HG03354 (cell line): ENCODE measurements around the gene SLC16A12.

ENCODE experiments used
- ATAC-seq: cut with Tn5 transposase; IDR thresholded peaks from one replicate; pipeline ENCODE4 v1.9.1; 2021; ENCODE audit warnings: mild to moderate bottlenecking; ENCODE audit not compliant: unreplicated experiment, poor library complexity, severe bottlenecking

SLC16A12 gene

GRCh38 chr10:89535171-89536012 lies at the start of gene SLC16A12:
SLC16A12 (minus strand) TSS chr10:89535594; CDS start chr10:89462578, 73,016 bp downstream.
- no peak for ATAC-seq

- no peak for ATAC-seq
Measured at GRCh38 chr10:89582022-89582421, 46.6 kb upstream of the SLC16A12 start.

- no peak for ATAC-seq
Measured at GRCh38 chr10:89580243-89580642, 44.8 kb upstream of the SLC16A12 start.

GRCh38 chr10:89576696-89577095 lies 41.3 kb upstream of the SLC16A12 start:
- ATAC-seq = no peak

GRCh38 chr10:89576022-89576421 lies 40.6 kb upstream of the SLC16A12 start:
- no peak for ATAC-seq

GRCh38 chr10:89575031-89575430 lies 39.6 kb upstream of the SLC16A12 start:
- no peak for ATAC-seq

GRCh38 chr10:89574368-89574767 lies 39.0 kb upstream of the SLC16A12 start:
- no peak for ATAC-seq

GRCh38 chr10:89567576-89568245 lies 32.3 kb upstream of the SLC16A12 start:
- no peak for ATAC-seq

DNA sequence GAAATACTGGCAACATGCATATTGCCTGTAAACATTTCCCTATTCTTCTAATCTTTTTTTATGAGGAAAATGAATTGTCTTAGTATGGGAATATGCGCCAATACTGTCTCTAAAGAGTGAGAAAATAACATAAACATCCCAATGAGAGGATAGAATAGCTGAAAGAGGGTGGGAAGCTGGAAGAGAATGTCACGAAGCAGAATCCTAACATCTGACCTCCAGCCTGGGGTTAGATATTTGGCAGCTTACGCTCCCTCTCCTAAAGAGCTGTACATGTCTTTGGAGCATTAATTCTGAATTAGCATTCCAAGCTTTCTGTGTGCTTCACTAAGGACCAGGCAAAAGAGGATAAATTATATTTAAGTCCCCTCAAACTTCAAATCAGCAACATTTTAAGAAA lies 31.6 kb upstream of the SLC16A12 start:
- ATAC-seq = no peak

DNA sequence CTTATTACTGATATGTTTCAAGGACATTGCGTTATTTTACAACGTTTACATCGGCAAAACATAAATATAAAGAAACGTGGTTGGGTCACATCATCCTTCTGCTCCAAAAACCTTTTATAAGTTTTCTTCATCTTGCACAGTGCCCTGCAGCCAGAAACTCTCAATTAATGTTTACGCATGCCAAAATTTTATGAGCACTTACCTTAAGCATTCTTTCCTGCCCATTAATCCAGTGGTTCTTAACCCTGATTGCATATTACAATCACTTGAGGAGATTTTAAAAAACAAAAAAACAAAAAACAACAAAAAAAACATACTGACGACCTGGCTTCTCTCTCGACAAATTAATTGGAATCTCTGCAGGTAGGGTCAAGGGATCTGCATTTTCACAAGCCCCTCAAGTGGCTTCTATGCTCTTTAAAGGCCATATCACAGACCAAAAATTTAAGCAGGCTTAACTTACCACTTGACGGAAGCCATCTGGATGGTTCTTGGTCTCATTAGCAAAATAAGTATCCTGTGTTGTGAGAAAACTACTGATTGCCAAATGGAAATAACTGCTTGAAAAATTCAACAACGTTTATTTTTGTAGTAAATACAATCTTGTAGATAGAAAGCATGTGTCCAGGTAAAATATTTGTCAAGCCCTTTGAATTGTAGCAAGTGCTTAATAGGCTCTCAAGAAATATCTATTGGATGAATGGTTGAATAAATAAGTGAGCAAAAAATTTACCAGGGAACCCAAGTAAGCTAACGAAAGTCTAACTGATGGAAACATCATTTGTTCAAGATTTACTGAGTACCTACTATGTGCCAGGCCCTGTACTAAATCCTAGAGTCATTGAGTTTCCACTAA lies 30.9 kb upstream of the SLC16A12 start:
- no peak for ATAC-seq

- ATAC-seq = no peak
Measured at GRCh38 chr10:89565180-89565579, 29.8 kb upstream of the SLC16A12 start.

DNA sequence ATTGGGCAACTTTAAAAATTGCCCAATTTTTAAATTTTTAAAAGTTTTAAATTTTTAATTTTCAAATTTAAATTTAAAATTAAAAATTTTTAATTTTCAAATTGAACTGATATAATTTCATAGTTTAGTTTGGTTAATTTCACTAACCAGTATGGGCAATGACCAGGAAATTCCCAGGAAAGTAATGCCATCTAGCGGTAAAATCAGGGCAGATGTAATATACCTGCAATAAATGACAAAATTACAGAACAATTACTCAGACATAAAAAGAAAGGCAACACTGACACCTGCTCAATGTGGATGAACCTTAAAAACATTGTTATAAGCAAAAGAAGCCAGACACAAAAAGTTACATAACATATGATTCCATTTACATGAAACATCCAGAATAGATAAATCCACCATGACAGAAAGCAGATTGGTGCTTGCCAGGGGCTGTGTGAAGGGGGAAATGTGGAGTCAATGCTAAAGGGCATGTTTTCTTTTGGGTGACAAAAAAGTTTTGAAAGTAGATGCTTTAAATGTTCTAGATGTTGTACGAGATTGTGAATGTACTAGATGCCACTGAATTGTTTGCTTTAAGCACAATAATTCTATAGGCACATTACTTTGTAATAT lies 28.6 kb upstream of the SLC16A12 start:
- no peak for ATAC-seq

- no peak for ATAC-seq
Measured at GRCh38 chr10:89563311-89563710, 27.9 kb upstream of the SLC16A12 start.

GRCh38 chr10:89556600-89556999 lies 21.2 kb upstream of the SLC16A12 start:
- ATAC-seq = no peak

DNA sequence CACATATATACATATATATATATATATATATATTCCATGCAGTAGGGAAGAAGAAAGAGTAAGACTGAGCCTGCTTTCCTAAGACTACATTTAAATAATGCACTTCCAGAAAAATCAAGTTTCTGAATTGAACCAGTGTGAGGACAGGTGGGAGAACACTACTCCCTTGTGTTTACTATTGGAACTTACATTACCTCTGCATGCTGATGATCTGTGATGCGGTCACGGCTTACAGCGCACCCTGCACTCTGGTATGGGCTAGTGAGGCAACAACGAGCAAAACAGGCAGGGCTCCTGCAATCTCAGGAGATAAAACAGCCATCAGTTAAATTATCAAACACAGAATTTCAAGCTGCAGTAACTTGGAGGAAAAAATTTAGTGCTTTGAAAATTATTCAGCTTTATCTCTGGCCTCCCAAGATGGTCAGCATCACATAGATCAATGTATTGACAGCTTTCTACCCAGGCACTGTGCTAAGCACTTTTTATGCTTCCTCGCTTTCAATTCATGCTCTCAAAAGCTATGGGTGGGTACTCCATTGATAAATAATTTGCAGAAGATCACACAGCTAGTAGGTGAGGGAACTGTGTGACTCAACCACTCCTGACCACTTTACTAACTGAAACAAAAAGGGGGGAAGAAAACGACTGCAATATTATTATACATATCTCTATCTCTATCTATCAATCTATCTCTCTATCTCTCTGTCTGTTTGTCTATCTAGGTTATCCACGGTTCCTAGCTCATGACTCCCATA lies 20.5 kb upstream of the SLC16A12 start:
- ATAC-seq = no peak

DNA sequence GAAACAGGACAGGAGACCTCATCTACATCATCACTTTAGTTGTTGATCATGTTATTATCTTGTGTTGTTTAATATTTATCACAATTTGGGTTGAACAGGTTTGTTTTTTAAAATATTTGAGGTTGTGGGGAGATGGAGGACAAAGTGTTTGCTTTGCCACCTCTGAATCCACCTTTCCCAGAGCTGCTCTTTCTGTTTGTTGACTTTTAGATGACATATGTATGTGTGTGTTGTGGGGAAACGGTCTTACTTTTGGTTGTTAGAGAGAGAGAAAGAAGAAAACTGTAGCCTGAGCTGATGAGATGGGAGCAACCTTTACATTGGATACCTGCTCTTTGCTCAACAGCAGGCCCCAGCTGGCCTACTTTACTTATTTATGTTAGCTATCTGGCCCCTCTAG lies 19.0 kb upstream of the SLC16A12 start:
- no peak for ATAC-seq

GRCh38 chr10:89553064-89553734 lies 17.8 kb upstream of the SLC16A12 start:
- no peak for ATAC-seq

- ATAC-seq = no peak
Measured at GRCh38 chr10:89552213-89552612, 16.8 kb upstream of the SLC16A12 start.

DNA sequence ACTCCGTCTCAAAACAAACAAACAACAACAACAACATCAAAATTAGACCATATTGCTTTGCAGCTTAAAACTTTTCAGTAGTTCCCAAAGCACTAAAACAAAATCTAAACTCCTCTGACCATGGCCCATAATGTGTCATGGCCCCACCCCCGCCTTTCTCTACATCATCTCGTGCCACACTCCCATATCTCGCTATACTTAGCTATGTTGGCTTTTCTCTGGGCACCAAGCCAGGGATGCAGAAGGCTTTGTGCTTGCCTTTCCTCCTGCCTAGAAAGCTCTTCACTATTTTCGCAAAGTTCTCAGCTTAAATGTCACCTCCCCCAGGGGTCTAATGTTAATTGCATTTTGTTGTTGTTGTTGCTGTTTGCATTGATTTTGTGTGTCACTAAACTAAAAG lies 15.1 kb upstream of the SLC16A12 start:
- no peak for ATAC-seq
